ENCODE data around the gene CSAD. TPM values are rescaled to one million over a fixed set of nuclear protein-coding genes. Genes with fewer than 3 reads are reported as not detected.

The CSAD gene
- total and polyA plus RNA-seq, 8 donors, result 10.1 to 83.2 (median 21.4) TPM

- peaks cover 0 to 4% (median 0%) of the 10 kb centered on the region in 3 donors for H3K36me3 ChIP-seq
- TF ChIP-seq CTCF (IDR thresholded peaks at IDR 0.05), result no peak
- H3K27me3 ChIP-seq, result no peaks in the 10 kb centered on the region
- WGBS, 2 donors, result 73 to 74% methylated on average over 30 of the region's 30 CpGs
- no peaks in the 10 kb centered on the region for H3K9me3 ChIP-seq
- intact Hi-C loops (cut with DNase I), result loop anchor here (5.0 to 10.0 kb wide), 2 partner anchors 34 to 66 kb away; a partner anchor contains a TSS
- DNase-seq (peak in 1 of 6 donors; percentile 33), ATAC-seq (no peak), FAIRE-seq (no peak)
- H3K4me1 ChIP-seq, result peaks cover 0 to 17% (median 5%) of the 10 kb centered on the region in 3 donors
- peak overlapping the region in 3 of 4 donors; percentile 49 to 66 (median 60) for H3K4me3 ChIP-seq
- peak overlapping the region in 1 of 4 donors; percentile 98 for H3K27ac ChIP-seq
Observed at GRCh38 chr12:53218551-53219291, 38.0 kb upstream of the CSAD start.

- intact Hi-C loops (cut with DNase I), result loop anchor here (5.0 to 10.0 kb wide), 2 partner anchors 34 to 67 kb away; a partner anchor contains a TSS
- Histone ChIP-seq H3K4me3 (no peak overlapping the region), H3K36me3 (peaks cover 0 to 4% (median 0%) of the 10 kb centered on the region in 3 donors), H3K27ac (no peak overlapping the region), H3K4me1 (peaks cover 0 to 13% (median 5%) of the 10 kb centered on the region in 3 donors), H3K27me3 (no peaks in the 10 kb centered on the region), H3K9me3 (no peaks in the 10 kb centered on the region)
- FAIRE-seq (no peak), ATAC-seq (no peak), DNase-seq (no peak)
- TF ChIP-seq CTCF (IDR thresholded peaks at IDR 0.05), result no peak
- 50 to 64% methylated on average over 3 of the region's 3 CpGs for WGBS, 2 donors
Observed at GRCh38 chr12:53217931-53218307, 37.2 kb upstream of the CSAD start.

GRCh38 chr12:53217051-53217930 is 36.6 kb upstream of the CSAD start:
- intact Hi-C loops (cut with DNase I), result loop anchor here (5.0 to 10.0 kb wide), 2 partner anchors 35 to 68 kb away; a partner anchor contains a TSS
- TF ChIP-seq CTCF (IDR thresholded peaks at IDR 0.05), result no peak
- WGBS, 2 donors, result 67 to 71% methylated on average over 19 of the region's 19 CpGs
- Histone ChIP-seq H3K4me3 (no peak overlapping the region), H3K27me3 (no peaks in the 10 kb centered on the region), H3K27ac (no peak overlapping the region), H3K9me3 (no peaks in the 10 kb centered on the region), H3K36me3 (peaks cover 0 to 4% (median 0%) of the 10 kb centered on the region in 3 donors), H3K4me1 (peaks cover 0 to 13% (median 5%) of the 10 kb centered on the region in 3 donors)
- DNase-seq (peak in 1 of 6 donors; percentile 29), FAIRE-seq (no peak), ATAC-seq (no peak)

- H3K9me3 ChIP-seq, result no peaks in the 10 kb centered on the region
- H3K4me3 ChIP-seq, result no peak overlapping the region
- H3K36me3 ChIP-seq, result peaks cover 0 to 17% (median 0%) of the 10 kb centered on the region in 3 donors
- no peaks in the 10 kb centered on the region for H3K27me3 ChIP-seq
- WGBS, 2 donors, result 80 to 85% methylated on average over 8 of the region's 8 CpGs
- peaks cover 0 to 13% (median 5%) of the 10 kb centered on the region in 3 donors for H3K4me1 ChIP-seq
- intact Hi-C loops (cut with DNase I), result loop anchor here (2.0 to 10.0 kb wide), 3 partner anchors 37 to 75 kb away; a partner anchor contains a TSS
- FAIRE-seq, result no peak
- no peak overlapping the region for H3K27ac ChIP-seq
- no peak for ATAC-seq
- TF ChIP-seq CTCF (IDR thresholded peaks at IDR 0.05), result no peak
- DNase-seq, result no peak
Observed at GRCh38 chr12:53215497-53215896, 34.8 kb upstream of the CSAD start.
